Hepatic stellate cell (primary cell): ENCODE data around the gene SPPL2B.
"Not testable (repeated sequence)": the region's sequence is repeated elsewhere in the genome, so short reads cannot be mapped to it uniquely, and the experiment has no call there.

Experiments used
- DNase-seq: peaks from one replicate; pipeline ENCODE4 v3.0.0; 2011; ENCODE audit warnings: low spot score

SPPL2B gene, protein sequence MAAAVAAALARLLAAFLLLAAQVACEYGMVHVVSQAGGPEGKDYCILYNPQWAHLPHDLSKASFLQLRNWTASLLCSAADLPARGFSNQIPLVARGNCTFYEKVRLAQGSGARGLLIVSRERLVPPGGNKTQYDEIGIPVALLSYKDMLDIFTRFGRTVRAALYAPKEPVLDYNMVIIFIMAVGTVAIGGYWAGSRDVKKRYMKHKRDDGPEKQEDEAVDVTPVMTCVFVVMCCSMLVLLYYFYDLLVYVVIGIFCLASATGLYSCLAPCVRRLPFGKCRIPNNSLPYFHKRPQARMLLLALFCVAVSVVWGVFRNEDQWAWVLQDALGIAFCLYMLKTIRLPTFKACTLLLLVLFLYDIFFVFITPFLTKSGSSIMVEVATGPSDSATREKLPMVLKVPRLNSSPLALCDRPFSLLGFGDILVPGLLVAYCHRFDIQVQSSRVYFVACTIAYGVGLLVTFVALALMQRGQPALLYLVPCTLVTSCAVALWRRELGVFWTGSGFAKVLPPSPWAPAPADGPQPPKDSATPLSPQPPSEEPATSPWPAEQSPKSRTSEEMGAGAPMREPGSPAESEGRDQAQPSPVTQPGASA

DNA sequence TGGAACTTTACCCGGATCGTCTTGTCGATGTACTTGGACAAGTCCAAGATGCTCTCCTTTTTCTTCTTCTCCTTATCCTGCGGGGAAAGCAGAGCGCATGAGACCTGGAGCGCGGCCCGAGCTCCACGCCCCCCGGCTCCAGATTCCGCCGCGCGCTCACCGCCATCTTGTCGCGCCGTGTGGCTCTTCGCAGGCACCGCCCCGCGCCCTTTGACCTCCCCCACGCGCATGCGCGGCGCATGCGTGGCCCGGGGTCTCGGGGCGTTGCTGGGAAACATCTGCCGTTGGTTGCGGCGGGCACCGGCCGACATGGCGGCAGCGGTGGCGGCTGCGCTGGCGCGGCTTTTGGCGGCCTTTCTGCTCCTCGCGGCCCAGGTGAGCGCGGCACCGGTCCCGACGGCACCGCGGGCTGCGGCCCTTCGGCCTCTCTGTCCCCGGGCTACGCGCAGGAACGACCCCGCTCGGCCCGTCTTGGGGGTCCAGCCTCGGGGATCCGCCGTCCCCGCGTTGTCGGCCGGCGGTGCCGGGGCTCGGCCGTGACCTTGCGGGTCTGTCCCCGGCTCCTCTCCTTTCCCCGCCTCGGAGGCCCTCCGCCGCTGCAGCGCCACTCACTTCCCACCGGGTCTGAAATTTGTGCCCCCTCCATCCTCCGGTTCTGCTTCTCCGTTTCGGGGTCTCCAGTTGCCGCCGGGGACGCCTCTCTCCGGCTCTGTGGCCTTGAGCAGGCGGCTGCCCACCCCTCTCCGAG, at the start of gene SPPL2B, which contains the start of gene LSM7:
Gene SPPL2B (plus strand): TSS at position 284 of the 748 bp plus-strand sequence. CDS start 26 bp downstream, at position 310.
Gene LSM7 (minus strand): TSS at position 186 of the 748 bp plus-strand sequence. CDS start 20 bp downstream, at position 166.
- peak; percentile 99 for DNase-seq

DNA sequence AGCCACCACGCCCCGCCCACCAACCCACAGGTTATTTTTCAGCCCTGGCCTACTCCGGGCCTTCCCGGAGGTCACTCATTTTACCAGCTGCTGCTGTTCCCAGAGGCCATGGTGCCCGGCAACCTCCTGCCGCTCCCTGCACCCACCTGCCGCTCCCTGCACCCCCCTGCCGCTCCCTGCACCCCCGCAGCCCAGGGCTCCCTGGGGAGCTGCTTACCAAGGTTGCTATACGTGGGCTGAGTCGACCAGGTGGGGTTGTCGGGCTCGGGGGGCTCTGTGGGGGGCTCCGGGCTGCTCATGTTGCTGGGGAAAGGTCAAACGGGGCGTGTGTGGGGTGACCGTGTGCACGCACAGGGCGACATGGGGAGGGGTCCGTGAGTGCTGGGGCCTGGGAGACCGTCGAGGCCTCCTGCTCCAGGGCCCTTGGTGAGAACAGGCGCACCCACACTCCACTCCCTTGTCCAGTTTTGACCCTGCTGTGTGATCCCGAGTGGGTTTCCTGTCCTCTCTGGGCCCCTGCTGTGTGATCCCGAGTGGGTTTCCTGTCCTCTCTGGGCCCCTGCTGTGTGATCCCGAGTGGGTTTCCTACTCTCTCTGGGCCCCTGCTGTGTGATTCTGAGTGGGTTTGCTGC, 47.7 kb upstream of the SPPL2B start:
- no peak for DNase-seq

DNA sequence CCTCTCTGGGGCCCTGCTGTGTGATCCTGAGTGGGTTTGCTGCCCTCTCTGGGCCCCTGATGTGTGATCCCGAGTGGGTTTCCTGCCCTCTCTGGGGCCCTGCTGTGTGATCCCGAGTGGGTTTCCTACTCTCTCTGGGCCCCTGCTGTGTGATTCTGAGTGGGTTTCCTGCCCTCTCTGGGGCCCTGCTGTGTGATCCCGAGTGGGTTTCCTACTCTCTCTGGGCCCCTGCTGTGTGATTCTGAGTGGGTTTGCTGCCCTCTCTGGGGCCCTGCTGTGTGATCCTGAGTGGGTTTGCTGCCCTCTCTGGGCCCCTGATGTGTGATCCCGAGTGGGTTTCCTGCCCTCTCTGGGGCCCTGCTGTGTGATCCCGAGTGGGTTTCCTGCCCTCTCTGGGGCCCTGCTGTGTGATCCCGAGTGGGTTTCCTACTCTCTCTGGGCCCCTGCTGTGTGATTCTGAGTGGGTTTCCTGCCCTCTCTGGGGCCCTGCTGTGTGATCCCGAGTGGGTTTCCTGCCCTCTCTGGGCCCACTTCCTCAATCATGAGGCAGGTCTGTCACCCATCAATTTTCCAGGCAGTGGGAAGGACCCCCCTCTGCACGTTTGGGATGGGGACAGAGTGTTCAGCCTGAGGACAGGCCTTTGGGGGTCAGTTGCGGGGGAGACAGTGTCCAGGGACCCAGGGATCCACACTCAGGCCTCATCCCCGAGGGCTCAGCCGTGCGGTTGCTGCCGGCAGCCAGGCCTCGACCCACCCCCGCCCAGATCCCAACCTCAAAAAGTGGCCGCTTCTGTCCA, 47.0 kb upstream of the SPPL2B start:
- not testable (repeated sequence) for DNase-seq

DNA sequence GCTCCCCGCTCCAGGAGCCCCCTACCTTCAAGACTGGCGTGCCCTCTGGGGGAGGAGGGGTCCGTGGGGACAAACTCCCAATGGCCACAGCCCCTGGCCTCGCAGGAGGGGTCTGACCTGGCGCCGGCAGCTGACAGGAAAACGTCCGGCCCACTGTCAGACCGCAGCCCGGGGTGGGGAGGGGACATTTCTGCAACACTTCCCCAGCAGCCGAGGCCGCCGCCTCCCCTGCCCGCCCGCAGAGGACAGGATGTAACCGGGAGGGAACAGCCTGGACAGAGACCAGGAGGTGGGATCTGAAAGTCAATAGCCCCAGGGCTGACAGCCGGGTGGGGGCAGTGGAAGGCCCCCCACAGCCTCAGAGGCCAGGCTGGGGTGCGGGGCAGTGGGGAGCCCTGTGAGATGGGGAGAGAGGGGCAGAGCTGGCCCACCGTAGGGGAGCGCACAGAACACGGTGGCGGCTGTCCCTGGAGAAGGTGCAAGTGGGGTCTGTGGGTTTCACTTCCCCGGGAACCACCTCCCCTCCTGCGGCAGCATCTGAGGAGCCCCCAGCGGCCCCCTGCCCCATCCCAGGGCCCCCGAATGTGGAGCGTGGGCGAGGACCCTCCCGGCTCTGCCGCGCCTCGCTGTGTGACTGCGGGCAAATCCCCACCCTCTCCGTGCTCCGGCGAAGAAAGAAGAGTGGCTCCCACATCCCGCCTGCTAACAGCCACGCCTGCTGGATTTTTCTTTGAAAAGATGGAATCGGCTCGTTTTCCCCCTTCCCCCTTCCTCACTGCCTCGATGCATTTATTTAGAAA, 46.2 kb upstream of the SPPL2B start, which contains the start of gene PEAK3:
Gene PEAK3 (minus strand): TSS at position 114 of the 800 bp plus-strand sequence. CDS start 1,244 bp downstream, outside the sequence.
- peak; percentile 74 for DNase-seq

DNA sequence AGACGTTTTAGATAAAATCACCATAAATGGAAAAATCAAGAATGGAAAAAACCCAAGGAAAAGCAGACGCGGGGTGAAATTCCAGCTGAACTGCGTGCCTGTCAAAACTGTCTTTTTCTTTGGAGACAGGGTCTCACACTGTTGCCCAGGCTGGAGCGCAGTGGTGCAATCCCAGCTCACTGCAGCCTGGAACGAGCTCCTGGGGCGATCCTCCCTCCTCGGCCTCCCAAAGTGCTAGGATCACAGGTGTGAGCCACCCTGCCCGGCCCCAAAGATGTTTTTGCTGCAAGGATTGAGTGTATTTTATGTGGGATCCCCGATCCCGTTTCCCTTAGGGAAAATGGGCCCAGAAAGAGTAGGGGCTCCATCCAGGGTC, 45.6 kb upstream of the SPPL2B start:
- DNase-seq, result no peak

DNA sequence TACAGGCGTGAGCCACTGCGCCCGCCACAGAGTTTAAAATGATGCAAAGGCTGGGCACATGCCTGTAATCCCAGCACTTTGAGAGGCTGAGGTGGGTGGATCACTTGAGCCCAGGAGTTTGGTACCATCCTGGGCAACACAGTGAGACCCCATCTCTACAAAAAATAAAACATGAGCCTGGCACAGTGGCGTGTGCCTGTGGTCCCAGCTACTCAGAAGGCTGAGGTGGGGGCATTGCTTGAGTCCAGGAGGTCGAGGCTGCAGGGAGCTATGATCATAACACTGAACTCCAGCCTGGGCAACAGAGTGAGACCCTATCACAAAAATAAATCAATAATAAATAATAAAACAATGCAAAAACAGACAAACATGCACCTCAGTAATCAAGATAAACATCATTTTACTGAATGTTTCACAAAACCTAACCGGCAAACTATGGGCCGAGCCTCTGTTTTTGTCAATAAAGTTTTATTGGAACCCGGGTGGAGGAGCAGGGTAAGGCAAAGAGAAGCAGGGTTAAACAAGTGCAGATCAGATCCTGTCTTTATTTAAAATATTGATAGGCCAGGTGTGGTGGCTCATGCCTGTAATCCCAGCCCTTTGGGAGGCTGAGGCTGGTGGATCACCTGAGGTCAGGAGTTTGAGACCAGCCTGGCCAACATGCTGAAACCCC, 44.5 kb upstream of the SPPL2B start:
- DNase-seq, result no peak

DNA sequence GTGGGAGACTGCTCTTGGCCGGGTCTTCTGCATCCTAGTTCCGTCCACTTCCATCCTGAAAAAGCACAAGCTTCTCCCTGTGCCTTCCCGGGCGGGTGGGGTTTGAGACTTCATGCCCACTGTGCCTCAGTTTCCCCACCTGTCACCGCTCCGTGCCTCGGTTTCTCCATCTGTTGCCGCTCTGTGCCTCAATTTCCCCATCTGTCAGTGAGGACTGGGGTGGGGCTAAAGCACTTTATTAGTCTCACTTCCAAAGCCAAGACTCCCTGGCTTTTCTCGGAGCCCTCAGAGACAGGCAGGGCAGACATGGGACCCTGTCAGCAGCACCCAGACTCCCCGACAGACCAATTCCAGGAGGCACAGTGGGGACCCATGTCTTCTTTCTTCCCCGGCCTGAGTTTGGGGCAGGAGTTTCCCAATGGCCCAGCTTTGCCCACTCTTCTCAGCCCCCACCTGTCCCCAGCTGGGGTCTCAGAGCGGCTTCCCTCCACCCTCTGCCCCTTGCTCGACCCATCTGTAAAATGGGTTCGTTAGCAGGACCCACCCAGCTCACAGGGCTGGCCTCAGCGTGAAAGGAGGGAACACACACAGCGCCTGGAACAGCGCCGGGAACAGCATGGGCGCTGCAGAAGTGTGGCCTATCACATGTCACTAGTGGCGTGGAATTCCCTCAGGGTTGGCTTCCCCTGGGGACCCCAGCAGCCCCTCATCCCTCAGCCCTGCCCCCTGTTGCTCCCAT, 41.9 kb upstream of the SPPL2B start:
- DNase-seq, result no peak

DNA sequence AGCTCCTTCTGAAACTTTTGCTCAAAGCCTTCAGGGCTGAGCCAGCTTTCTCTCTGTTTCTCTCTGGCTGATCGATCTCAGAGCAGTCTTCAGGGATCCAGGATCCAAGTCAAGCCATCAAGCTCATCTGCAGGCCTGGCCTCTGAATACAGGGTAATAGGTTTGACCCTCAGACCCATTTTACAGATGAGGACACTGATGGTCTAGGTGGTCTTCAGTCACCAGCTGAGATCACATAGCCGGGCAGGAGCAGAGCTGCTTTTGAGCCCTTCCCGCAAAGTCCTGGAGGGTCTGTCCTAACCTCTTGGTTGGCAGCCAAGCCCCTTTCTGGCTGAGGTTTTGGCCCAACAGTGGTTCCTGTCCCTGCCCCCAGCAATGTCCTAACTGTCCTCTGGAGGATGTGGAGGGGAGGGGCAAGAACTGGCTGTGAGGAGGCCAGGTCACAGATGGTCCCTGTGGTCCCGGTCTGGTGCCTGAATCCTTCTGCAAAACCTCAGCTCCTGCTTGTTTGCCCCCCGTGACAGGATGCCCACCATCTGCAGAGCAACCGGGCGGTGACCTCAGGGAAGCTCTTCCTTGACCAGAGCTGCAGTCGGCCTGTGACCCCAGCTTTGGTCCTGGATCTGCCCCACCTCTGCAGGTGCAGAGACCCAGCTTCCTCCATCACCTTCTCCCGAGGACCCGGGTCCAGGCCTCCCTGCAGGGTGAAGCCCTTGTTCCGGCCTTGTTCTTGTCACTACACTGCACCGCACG, 40.7 kb upstream of the SPPL2B start:
- DNase-seq, result no peak

DNA sequence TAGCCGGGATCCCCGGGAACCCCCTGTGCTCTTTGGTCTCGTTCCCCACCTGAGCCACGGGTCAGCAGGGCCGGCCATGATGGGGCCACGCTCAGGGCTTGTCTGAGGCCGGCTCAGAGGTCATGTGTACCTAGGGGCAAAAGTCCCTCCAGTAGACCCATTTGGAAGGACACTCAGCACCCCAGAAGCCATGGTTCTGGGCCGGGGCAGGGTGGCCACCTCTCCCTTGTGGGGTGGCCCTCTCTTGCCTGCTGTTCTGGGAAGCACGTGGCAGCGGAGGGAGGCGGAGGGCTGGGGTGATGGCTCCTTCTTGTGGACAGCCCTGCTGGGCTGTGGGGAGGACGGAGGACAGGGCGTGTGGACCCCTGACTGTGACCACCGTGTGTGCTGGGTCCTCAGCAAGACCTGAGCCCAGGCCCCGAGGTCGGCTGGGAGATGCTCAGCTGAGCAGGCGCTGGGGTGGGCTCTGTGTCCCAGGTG, 40.1 kb upstream of the SPPL2B start:
- DNase-seq, result no peak

DNA sequence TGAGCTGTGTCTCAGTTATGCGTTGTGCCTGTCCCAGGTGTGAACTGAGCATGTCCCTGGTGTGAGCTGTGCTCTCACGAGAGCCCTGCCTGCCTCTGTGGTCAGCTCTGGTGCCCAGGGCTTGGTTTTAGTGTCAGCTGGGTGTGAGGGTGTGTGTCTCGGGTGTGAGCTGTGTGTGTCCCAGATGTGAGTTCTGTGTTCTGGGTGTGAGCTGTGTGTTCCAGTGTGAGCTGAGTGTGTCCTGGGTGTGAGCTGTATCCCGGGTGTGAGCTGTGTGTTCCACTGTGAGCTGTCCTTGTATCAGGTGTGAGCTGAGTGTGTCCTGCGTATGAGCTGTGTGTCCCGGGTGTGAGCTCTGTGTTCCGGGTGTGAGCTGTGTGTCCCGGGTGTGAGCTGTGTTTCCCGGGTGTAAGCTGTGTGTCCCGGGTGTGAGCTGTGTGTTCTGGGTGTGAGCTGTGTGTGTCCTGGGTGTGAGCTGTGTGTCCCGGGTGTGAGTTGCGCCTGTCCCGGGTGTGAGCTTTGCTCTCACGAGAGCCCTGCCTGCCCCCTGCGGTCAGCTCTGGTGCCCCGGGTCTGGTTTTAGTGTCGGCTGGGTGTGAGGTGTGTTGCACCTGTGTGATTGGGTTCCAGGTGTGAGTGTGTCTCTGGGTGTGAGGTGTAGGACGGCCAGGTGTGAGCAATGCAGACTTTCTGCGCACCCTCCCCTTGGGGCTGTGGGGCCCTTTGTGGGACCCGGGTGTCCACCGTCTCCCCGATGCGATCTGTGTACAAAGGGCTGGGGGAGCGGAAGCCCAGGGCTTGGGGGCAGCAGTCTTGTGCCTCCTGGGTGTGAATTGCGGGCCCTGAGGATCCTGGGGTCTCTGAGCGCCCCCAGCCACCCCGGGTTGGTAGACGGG, 39.4 kb upstream of the SPPL2B start:
- no peak for DNase-seq

DNA sequence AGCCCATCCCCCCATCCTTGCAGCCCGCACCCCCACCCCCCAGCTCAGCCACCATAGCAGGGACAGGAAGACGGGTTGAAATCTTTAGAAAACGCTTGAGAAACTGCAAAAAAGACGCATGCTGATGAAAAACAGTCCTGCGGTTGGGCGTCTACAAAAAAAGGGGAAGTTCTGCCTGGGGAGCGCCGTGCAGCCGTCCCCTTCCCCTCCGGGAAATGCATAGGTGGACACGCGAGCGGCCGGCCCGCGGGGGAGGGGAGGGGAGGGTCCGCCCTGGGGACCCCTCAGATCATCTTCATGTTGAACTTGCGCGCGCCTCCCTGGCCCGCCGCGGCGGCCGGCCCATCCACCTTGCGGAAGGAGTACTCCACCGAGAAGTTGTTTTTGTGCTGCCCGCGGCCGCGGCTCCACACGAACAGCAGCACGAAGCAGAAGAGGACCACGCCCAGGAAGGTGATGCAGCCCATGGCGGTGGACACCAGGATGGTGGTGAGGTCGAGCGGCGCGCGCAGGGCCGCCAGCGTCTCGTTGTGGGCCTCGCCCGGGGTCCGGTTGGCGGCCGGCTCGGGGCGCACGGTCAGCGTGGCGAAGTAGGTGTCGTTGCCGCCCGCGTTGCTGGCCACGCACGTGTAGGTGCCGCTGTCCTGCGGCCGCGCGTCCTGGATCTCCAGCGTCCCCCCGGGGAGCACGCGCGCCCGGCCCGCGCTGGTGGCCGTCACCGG, 38.6 kb upstream of the SPPL2B start:
- peak; percentile 66 for DNase-seq

DNA sequence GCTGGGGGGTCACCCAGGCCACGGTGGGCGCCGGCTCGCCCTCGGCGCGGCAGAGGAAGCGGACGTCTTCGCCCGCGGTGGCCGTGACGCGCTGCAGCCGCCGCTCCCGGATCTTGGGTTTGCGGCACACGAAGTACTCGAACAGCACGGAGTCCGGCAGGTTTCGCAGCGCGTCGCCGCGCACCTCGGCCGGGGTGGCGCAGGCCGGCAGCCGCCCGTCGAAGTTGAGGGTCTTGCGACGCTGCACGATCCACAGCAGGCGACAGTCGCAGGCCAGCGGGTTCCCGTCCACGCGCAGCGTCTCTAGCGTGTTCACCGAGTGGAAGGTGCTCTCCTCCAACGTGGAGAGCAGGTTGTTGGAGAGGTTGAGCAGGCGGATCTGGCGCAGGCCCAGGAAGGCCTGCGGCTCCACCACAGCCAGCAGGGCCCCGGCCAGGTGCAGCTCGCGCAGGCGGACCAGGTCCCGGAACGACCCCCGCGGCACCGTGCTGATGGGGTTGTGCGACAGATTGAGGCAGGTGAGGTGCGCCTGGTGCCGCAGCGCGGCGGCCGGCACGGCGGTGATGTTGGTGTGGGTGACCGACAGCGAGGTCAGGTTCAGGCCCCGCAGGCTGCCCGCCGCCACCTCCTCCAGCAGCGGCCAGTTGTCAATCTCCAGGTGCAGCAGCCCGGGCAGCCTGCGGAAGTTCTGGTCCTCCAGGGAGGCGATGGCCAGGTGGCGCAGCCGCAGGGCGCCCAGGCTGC, 37.9 kb upstream of the SPPL2B start:
- DNase-seq, result no peak

DNA sequence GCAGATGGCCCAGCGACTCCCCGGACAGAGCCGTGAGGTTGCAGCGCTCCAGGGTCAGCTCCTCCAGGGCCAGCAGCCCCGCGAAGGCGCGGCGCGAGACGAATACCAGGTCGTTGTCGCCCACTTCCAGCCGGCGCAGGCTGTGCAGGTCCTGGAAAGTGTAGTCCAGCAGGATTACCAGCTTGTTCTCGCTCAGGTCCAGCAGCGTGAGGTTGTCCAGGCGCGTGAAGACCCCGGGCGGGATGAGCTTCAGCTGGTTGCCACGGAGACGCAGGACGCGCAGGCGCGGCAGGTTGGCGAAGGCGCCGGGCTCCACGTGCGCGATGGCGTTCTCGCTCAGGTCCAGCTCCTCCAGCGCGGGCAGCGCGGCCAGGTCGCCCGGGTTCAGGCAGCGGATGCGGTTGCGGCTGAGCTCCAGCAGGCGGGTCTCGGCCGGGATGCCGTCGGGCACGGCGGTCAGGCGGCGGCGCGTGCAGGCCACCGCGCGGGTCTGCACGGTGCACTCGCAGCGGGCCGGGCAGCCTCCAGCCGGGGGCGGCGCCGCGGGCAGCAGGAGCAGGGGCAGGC, 37.2 kb upstream of the SPPL2B start:
- DNase-seq, result no peak

DNA sequence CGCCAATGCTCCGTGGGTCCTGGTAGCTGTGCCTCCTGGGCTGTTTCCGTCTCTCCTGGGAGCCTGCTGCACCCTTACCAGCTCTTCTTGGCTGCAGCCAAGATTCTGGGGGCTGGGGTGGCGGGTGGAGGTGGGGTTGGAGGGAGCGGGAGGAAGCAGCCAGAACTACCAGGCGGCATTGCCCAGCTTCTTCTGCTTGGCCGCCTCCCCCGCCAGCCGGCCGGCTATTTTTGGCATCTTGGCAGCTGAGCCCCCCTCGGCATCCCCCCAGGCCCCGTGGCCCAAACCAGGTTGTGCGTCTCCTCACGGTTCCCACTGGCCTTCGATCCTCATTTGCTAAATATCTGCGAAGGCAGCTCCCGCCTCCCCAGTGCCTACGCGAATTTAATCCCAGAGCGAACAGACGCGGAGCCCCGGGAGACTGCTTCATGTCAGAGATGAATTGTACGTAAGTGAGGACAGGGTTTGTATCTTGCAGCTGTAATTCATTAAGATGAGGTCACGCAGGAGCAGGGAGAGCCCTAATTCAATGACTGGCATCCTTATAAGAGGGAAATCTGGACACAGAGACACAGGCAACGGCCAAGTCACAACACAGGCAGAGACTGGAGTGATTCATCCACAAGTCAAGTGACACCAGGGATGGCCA, 33.7 kb upstream of the SPPL2B start:
- DNase-seq, result peak; percentile 87

DNA sequence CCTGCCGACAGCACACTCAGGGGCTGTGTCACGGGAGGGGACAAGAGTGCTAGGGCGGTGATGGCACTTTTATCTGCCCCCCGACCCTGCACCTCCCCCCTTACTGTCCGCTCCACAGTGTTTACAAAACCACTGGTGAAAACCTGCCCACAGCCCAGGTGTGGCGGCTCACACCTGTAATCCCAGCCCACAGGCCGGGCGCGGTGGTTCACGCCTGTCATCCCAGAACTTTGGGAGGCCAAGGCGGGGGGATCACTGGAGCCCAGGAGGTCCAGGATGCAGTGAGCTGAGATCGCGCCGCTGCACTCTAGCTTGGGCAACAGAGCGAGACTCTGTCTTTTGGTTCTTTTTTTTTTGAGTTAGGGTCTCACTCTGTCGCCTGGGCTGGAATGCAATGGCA, 32.3 kb upstream of the SPPL2B start:
- no peak for DNase-seq
